Measurements from ENCODE around the gene DOCK1. TPM values are rescaled to one million over a fixed set of nuclear protein-coding genes. Genes with fewer than 3 reads are reported as not detected.

DOCK1 gene
- total RNA-seq, 1 donor from 2014 or later: 74.8 TPM

- H3K27ac Mint-ChIP-seq: no peak overlapping the region
- no peaks in the 10 kb centered on the region for H3K9me3 Mint-ChIP-seq
- H3K4me3 Mint-ChIP-seq: no peak overlapping the region
- no peaks in the 10 kb centered on the region for H3K4me1 Mint-ChIP-seq
- no peak for DNase-seq (ENCODE audit: low spot score in 2 of 2, unreplicated experiment in 2 of 2)
- peaks cover 2% of the 10 kb centered on the region for H3K36me3 Mint-ChIP-seq
- no peaks in the 10 kb centered on the region for H3K27me3 Mint-ChIP-seq (ENCODE audit: low read depth)
- no peak for TF ChIP-seq CTCF (IDR thresholded peaks at IDR 0.05; ENCODE audit: unreplicated experiment)
Observed at GRCh38 chr10:127357265-127357664, 452.0 kb downstream of the DOCK1 start.

- Mint-ChIP-seq H3K27me3 (ENCODE audit: low read depth) (no peaks in the 10 kb centered on the region), H3K9me3 (no peaks in the 10 kb centered on the region), H3K36me3 (peaks cover 7% of the 10 kb centered on the region), H3K4me1 (no peaks in the 10 kb centered on the region), H3K27ac (no peak overlapping the region), H3K4me3 (no peak overlapping the region)
- DNase-seq (ENCODE audit: low spot score in 2 of 2, unreplicated experiment in 2 of 2): no peak
- no peak for TF ChIP-seq CTCF (IDR thresholded peaks at IDR 0.05; ENCODE audit: unreplicated experiment)
Observed at GRCh38 chr10:127358337-127358736, 453.1 kb downstream of the DOCK1 start.

GRCh38 chr10:127364034-127364433 lies 458.8 kb downstream of the DOCK1 start:
- no peak for TF ChIP-seq CTCF (IDR thresholded peaks at IDR 0.05; ENCODE audit: unreplicated experiment)
- no peaks in the 10 kb centered on the region for H3K4me1 Mint-ChIP-seq
- no peak overlapping the region for H3K27ac Mint-ChIP-seq
- H3K36me3 Mint-ChIP-seq: peaks cover 4% of the 10 kb centered on the region
- DNase-seq (ENCODE audit: low spot score in 2 of 2, unreplicated experiment in 2 of 2): no peak
- no peaks in the 10 kb centered on the region for H3K9me3 Mint-ChIP-seq
- H3K27me3 Mint-ChIP-seq (ENCODE audit: low read depth): no peaks in the 10 kb centered on the region
- H3K4me3 Mint-ChIP-seq: no peak overlapping the region

- no peak overlapping the region for H3K27ac Mint-ChIP-seq
Observed at GRCh38 chr10:127368101-127368500, 462.9 kb downstream of the DOCK1 start.

GRCh38 chr10:127368929-127369328 lies 463.7 kb downstream of the DOCK1 start:
- Mint-ChIP-seq H3K4me3 (no peak overlapping the region), H3K9me3 (no peaks in the 10 kb centered on the region), H3K27ac (no peak overlapping the region), H3K27me3 (ENCODE audit: low read depth) (no peaks in the 10 kb centered on the region), H3K36me3 (peaks cover 4% of the 10 kb centered on the region), H3K4me1 (no peaks in the 10 kb centered on the region)
- no peak for TF ChIP-seq CTCF (IDR thresholded peaks at IDR 0.05; ENCODE audit: unreplicated experiment)
- DNase-seq (ENCODE audit: low spot score in 2 of 2, unreplicated experiment in 2 of 2): no peak

More at GRCh38 chr10:127368101-127368500, 462.9 kb downstream of the DOCK1 start:
- no peaks in the 10 kb centered on the region for H3K36me3 Mint-ChIP-seq
- no peaks in the 10 kb centered on the region for H3K27me3 Mint-ChIP-seq (ENCODE audit: low read depth)
- no peak for TF ChIP-seq CTCF (IDR thresholded peaks at IDR 0.05; ENCODE audit: unreplicated experiment)
- no peak overlapping the region for H3K4me3 Mint-ChIP-seq
- no peaks in the 10 kb centered on the region for H3K9me3 Mint-ChIP-seq
- DNase-seq (ENCODE audit: low spot score in 2 of 2, unreplicated experiment in 2 of 2): no peak
- no peaks in the 10 kb centered on the region for H3K4me1 Mint-ChIP-seq

- Mint-ChIP-seq H3K4me1 (no peaks in the 10 kb centered on the region), H3K9me3 (no peaks in the 10 kb centered on the region), H3K36me3 (peaks cover 15% of the 10 kb centered on the region), H3K27me3 (ENCODE audit: low read depth) (no peaks in the 10 kb centered on the region), H3K27ac (no peak overlapping the region), H3K4me3 (no peak overlapping the region)
- TF ChIP-seq CTCF (IDR thresholded peaks at IDR 0.05; ENCODE audit: unreplicated experiment): no peak
- no peak for DNase-seq (ENCODE audit: low spot score in 2 of 2, unreplicated experiment in 2 of 2)
Observed at GRCh38 chr10:127370601-127371000, 465.4 kb downstream of the DOCK1 start.

Measured in mesothelial cell of epicardium (in vitro differentiated cells).